ENCODE results near the gene TMC4. TPM values are rescaled to one million over a fixed set of nuclear protein-coding genes. Genes with fewer than 3 reads are reported as not detected.
"Not testable (repeated sequence)": the region's sequence is repeated elsewhere in the genome, so short reads cannot be mapped to it uniquely, and the experiment has no call there.

TMC4 gene
- total RNA-seq, 1 experiment from 2014 or later = 1.9 TPM

DNA sequence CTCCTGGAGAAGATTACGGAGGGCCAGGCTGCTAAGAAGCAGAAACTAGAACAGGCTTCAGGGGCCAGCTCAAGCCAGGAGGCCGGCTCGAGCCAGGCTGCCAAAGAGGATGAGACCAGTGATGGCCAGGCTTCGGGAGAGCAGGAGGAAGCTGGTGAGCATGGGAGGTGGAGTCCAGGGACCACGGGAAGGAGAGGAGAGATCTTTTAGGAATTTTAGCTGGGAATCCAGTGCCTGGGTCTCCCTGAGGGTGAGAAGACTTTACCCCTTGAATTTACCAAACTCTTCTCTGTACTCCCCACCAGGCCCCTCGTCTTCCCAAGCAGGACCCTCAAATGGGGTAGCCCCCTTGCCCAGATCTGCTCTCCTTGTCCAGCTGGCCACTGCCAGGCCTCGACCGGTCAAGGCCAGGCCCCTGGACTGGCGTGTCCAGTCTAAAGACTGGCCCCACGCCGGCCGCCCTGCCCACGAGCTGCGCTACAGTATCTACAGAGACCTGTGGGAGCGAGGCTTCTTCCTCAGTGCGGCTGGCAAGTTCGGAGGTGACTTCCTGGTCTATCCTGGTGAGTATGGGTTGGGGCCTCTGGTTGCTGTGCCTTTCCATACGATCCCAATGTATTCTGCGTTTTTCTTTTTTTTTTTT, 19.0 kb upstream of the TMC4 start:
- DNase-seq = no peak
- peaks cover 14% of the 10 kb centered on the region for H3K36me3 ChIP-seq (replicated peaks; ENCODE audit: control insufficient read depth, insufficient read depth, low read length)
- H3K4me3 ChIP-seq (ENCODE audit: insufficient read depth, low read depth, low read length) = peak overlapping the region; percentile 90
- H3K27me3 ChIP-seq (ENCODE audit: control insufficient read depth, insufficient read depth, low read length) = no peaks in the 10 kb centered on the region

DNA sequence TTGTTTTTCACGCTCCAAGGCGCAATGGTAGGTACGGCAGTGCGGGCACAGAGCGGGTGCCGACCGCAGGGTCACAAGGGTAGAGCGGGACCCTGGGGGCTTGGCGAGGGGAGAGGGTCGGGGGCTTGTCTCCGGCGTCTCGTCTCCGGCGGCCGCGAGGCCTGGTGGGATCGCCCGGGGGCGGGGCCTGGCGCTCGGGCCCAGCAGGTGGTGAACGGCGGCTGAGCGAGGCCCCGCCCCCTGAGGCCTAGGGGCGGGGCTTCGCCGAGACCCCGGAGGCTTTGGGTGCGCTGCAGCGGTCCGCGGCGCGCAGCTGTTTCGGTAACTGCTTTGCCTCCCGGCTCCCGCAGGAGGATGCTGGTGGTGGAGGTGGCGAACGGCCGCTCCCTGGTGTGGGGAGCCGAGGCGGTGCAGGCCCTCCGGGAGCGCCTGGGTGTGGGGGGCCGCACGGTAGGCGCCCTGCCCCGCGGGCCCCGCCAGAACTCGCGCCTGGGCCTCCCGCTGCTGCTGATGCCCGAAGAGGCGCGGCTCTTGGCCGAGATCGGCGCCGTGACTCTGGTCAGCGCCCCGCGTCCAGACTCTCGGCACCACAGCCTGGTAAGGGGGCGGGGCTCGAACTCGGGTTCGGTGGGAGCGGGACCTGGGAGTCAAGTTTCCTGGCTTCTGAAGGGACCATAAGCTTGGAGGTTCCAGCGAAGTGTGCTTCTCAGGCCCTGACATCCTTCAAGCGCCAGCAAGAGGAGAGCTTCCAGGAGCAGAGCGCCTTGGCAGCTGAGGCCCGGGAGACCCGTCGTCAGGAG, 18.3 kb upstream of the TMC4 start, which contains the start of gene TSEN34:
Gene TSEN34, plus strand, starts transcription at position 298 of the 800 bp plus-strand sequence. Its CDS starts 57 bp downstream, at position 355.
- DNase-seq = peak; percentile 95
- Histone ChIP-seq H3K4me3 (ENCODE audit: insufficient read depth, low read depth, low read length) (peak within 1 kb of the TSS; percentile 90), H3K36me3 (replicated peaks; ENCODE audit: control insufficient read depth, insufficient read depth, low read length) (peaks cover 17% of the 10 kb centered on the region), H3K27me3 (ENCODE audit: control insufficient read depth, insufficient read depth, low read length) (no peaks in the 10 kb centered on the region)

DNA sequence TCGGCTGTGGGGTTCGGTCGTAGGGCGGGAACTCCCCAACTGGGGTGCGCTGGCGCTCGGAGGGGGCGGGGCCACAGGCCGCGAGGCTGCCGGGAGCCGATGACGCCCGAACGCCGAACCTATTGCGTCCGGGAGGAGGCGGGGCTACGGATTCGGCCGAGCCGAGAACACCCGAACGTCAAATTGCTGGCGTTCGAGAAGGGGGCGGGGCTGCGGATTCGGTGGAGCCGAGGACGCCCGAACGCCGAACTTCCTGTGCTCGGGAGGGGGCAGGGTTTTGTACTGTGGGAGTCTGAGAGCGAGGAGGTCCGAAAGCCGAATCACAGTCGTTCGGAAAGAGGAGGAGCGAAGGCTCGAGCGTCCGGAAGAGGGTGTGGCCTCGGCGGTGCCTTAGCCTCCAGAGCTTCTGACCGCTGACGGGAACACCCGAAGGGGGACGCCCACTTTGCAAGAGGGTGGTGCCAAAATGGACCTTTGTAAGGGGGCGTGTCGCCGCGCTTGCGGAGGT, 17.6 kb upstream of the TMC4 start:
- no peaks in the 10 kb centered on the region for H3K27me3 ChIP-seq (ENCODE audit: control insufficient read depth, insufficient read depth, low read length)
- DNase-seq = peak; percentile 95
- H3K4me3 ChIP-seq (ENCODE audit: insufficient read depth, low read depth, low read length) = peak overlapping the region; percentile 90
- peaks cover 17% of the 10 kb centered on the region for H3K36me3 ChIP-seq (replicated peaks; ENCODE audit: control insufficient read depth, insufficient read depth, low read length)

DNA sequence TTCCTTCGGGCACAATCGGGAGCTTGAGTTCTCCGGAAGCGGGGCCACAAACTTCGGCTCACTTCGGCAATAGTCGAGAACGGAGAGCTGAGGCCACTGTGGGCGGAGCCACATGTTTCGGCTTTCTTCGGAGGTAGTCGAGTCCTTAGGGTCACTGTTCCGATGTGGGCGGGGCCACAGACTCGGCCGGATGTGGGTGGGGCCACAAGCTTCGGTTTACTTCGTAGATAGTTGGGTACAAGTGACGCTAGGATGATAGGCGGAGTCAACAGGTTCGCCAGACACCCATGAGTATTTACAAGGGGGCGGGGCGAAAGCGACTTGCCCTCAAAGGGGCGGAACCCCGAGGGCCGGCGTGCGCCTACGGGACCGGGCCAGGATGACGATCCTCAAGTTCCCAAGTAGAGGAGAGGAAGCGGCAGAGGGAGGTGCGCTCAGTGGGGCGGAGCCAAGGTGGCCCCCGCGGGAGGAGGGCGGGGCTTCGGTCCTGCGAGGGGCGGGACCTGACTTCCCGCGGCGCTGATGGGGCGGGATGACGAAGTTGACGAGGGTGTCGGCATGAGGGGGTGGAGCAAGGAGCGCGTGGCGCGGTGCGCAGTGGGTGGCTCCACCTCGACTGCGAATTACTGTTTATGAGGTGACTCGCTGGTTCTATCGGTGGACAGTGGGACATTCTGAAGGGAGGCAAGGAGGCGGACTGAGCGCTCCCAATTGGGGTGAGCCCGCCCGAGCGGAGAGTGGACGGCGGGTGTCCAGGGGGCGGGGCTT, 17.0 kb upstream of the TMC4 start:
- H3K36me3 ChIP-seq (replicated peaks; ENCODE audit: control insufficient read depth, insufficient read depth, low read length) = peaks cover 17% of the 10 kb centered on the region
- no peaks in the 10 kb centered on the region for H3K27me3 ChIP-seq (ENCODE audit: control insufficient read depth, insufficient read depth, low read length)
- H3K4me3 ChIP-seq (ENCODE audit: insufficient read depth, low read depth, low read length) = peak overlapping the region; percentile 90
- DNase-seq = peak; percentile 95

DNA sequence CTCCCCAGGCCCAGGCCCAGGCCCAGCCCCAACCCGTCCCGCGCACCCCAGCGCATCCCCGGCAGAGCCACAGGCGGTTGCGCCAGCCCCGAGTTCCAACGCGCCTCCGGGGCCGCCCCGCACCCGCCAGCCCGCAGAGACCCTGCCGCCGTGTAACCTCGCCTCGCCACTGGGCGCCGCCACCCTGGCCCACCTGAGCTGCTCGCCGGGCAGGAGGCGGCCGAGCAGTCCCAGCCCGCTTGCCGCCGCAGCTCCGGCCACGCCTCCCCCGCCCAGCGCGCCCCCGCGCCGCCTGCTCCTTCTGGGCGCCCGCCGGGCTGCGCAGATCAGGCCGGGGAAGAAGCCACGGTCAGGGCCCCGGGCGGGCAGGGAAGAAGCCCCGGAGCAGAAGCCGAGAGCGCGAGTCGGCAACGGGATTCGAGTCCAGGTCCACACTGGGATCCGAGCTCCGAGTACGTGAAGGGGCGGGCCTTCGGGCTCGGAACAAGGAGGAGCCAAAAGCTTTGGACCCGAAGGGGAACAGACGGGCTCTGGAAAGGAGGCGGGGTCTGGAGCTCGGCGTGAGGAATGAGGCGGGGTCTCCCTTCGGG, 16.3 kb upstream of the TMC4 start, which contains the start of gene MBOAT7:
Gene MBOAT7, minus strand, starts transcription at position 436 of the 590 bp plus-strand sequence. CDS start 1,072 bp downstream, outside the sequence.
- Histone ChIP-seq H3K4me3 (ENCODE audit: insufficient read depth, low read depth, low read length) (peak within 1 kb of the TSS; percentile 90), H3K36me3 (replicated peaks; ENCODE audit: control insufficient read depth, insufficient read depth, low read length) (peaks cover 15% of the 10 kb centered on the region), H3K27me3 (ENCODE audit: control insufficient read depth, insufficient read depth, low read length) (no peaks in the 10 kb centered on the region)
- peak; percentile 97 for DNase-seq

DNA sequence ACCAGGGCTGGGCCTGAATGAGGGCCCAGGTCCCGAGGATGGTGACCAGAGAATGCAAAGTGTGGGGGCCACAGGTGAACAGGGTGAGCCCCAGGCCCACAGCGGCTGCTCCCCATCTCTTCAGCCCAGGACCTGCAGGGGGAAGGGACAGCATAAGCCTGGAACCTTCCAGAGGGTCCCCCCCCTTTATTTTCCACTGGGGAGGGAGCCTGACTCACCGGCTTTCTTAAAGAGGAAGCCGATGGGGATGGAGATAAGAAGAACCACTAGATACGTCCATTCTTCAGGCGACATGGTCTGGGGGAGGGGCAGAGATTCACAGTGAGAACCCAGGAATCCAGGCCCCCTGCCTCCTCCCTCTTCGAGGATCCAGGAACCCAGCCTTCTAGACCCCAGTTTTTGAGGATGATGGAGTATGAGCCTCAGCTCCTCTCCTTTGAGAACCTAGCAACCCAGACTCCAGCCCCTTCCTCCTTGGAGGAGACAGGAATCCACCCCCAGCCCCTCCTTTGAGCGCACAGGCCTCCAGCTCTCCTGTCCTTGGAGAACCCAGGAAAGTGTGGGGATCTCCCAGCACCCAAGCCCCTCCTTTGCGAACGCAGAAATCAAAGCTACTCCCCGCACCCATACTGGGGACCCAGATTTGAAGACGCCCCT, 15.4 kb upstream of the TMC4 start:
- peak overlapping the region; percentile 71 for H3K4me3 ChIP-seq (ENCODE audit: insufficient read depth, low read depth, low read length)
- peaks cover 12% of the 10 kb centered on the region for H3K36me3 ChIP-seq (replicated peaks; ENCODE audit: control insufficient read depth, insufficient read depth, low read length)
- no peaks in the 10 kb centered on the region for H3K27me3 ChIP-seq (ENCODE audit: control insufficient read depth, insufficient read depth, low read length)
- DNase-seq = peak; percentile 67

DNA sequence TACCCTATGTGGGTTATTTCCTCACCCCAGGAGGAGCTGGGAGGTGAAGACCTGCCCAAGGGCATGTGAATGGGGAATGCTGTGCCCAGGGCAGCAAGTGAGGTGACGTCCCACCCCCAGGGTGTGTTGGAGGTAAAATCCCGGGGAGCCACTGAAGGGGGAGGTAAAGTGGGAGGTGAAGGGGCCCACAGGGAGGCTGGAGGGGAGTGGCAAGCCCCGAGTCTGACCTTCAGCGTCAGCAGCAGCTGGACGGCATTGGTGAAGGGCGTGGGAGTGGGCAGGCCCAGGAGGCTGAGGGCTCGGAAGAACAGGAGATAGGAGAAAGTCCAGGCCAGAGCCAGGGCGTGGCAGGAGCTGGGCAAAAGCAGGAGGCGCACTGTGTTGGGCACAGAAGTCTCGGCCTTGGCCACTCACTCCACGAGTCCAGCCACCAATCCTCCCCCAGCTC, 14.0 kb upstream of the TMC4 start:
- no peaks in the 10 kb centered on the region for H3K27me3 ChIP-seq (ENCODE audit: control insufficient read depth, insufficient read depth, low read length)
- peak; percentile 4 for DNase-seq
- no peak overlapping the region for H3K4me3 ChIP-seq (ENCODE audit: insufficient read depth, low read depth, low read length)
- peaks cover 10% of the 10 kb centered on the region for H3K36me3 ChIP-seq (replicated peaks; ENCODE audit: control insufficient read depth, insufficient read depth, low read length)

DNA sequence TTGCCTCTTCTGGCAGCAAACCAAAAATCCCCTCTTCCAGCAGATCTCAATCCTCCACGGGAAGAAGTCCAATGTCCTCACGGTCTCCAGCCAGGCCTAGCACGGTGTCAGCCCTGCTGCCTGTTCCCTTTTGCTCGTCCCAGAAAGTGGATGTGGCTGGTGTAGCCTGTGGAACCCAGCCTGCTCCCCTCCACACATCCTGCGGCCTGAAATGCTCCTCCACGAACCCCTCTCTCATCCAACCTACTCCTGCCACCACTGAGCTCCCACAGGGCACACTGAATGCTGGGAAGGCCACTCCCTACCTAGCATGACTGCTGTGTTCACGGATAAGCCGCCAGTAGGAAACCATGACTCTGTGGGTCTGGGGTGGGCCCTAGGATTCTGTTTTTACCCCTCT, 13.4 kb upstream of the TMC4 start:
- peak; percentile 6 for DNase-seq
- no peaks in the 10 kb centered on the region for H3K27me3 ChIP-seq (ENCODE audit: control insufficient read depth, insufficient read depth, low read length)
- H3K36me3 ChIP-seq (replicated peaks; ENCODE audit: control insufficient read depth, insufficient read depth, low read length) = peaks cover 10% of the 10 kb centered on the region
- no peak overlapping the region for H3K4me3 ChIP-seq (ENCODE audit: insufficient read depth, low read depth, low read length)

DNA sequence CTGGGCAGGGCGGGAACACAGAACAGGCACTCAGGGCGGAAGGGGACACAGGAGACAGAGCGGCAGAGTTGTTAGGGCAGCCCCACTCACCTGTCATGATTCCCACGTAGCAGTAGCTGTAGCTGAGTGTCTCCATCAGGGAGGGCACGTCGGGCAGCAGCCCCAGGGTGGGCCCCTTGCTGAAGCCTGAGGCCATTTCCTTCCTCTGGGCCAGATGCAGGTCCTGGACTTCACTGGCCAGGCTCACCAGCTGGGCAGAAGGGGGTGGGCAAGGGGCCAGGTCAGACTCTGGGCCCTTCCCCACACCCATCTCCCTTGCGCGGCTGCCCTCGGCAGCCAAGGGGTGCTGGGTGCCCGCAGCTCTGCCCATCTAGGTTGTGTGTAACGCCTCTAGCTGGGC, 10.5 kb upstream of the TMC4 start:
- Histone ChIP-seq H3K36me3 (replicated peaks; ENCODE audit: control insufficient read depth, insufficient read depth, low read length) (peaks cover 10% of the 10 kb centered on the region), H3K27me3 (ENCODE audit: control insufficient read depth, insufficient read depth, low read length) (no peaks in the 10 kb centered on the region), H3K4me3 (ENCODE audit: insufficient read depth, low read depth, low read length) (no peak overlapping the region)
- peak; percentile 13 for DNase-seq

DNA sequence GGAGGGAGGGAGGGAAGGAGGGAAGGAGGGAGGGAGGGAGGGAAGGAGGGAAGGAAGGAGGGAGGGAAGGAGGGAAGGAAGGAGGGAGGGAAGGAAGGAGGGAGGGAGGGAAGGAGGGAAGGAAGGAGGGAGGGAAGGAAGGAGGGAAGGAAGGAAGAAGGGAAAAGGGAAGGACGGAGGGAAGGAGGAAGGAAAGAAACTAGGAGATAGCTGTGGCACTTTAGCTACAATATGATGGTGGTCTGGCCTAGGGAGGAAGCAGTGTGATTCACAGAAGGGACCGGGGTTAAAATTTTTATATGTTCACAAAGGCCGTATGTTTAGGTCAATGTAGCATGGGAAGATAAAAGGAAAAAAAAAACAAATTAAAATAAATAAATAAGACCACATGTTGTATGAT, 8.9 kb upstream of the TMC4 start:
- not testable (repeated sequence) for DNase-seq; H3K27me3 ChIP-seq (ENCODE audit: control insufficient read depth, insufficient read depth, low read length); H3K4me3 ChIP-seq (ENCODE audit: insufficient read depth, low read depth, low read length); H3K36me3 ChIP-seq (replicated peaks; ENCODE audit: control insufficient read depth, insufficient read depth, low read length)

DNA sequence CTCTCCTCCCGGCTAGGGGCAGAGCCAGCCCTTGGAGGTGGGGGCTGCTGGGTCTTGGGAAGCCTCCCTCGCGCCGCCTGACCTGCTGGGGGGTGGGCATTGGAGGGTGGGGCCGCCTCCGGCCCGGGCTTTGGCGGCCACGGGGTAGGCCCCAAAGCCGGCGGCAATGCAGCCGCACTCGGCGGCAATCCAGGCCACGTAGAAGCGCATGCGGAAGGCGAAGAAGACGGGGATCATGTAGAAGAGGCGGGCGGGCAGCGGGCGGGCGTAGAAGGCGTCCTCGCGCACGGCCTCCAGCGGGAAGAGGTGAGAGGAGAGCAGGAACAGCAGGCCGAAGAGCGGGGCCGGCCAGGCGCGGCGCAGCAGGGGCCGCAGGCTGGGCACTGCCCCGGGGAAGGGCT, 7.7 kb upstream of the TMC4 start:
- Histone ChIP-seq H3K4me3 (ENCODE audit: insufficient read depth, low read depth, low read length) (no peak overlapping the region), H3K36me3 (replicated peaks; ENCODE audit: control insufficient read depth, insufficient read depth, low read length) (peaks cover 5% of the 10 kb centered on the region), H3K27me3 (ENCODE audit: control insufficient read depth, insufficient read depth, low read length) (no peaks in the 10 kb centered on the region)
- DNase-seq = no peak

DNA sequence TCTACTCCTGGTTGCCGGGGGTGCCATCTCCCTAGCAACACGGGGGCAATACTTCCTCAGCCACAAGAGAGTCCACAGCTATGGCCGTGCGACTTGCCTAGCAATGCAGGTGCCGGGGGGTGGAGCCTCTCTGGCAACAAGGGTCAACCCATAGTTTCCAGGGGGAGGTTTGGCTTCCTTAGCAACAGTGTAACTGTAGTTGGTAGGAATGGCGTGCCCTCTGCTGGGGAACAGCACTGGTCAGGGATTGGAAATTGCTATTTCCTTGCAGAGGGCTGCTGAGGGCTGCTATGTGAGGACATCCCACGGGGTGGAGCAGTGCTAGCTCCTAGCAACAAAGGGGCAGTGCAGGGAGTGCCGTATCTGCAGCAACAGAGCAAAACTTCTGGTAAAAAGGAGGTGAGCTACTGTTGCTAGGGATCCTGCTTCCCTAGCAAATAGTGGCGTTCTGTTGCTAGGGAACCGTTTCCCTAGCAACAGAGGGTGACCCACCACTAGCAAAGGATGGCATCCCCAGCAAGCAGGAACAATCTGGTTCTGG, 7.0 kb upstream of the TMC4 start:
- DNase-seq = peak; percentile 93

DNA sequence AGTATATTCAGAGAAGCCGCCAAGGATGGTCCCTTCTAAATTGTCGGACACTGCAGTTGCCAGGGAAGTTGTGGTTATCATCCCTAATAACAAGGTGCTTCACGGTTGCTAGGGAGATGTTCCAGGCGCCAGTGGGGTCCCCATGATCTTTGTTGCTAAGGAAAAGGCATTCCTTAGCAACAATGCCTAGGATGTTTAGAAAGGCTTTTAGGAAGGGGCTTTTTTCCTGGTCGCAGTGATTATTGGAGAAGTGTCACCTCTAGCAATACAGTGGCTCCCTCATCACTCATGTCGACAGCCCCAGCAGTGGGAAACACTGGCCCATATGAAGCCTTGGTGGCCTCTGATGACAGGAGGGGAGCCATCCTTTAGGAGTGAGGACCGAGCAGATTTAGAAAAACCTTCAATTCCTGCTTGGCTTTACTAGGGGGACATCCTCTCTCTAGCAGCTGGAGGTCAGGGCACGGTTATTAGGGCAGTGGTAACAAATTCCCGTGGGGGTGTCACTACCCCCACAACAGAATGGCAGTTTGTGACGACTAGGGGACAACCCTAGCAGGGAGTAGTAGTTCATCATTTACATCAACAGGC, 6.4 kb upstream of the TMC4 start:
- DNase-seq = peak; percentile 13
- Histone ChIP-seq H3K27me3 (ENCODE audit: control insufficient read depth, insufficient read depth, low read length) (no peaks in the 10 kb centered on the region), H3K36me3 (replicated peaks; ENCODE audit: control insufficient read depth, insufficient read depth, low read length) (peaks cover 5% of the 10 kb centered on the region), H3K4me3 (ENCODE audit: insufficient read depth, low read depth, low read length) (no peak overlapping the region)

More for the DNA sequence above, 7.0 kb upstream of the TMC4 start:
- peaks cover 5% of the 10 kb centered on the region for H3K36me3 ChIP-seq (replicated peaks; ENCODE audit: control insufficient read depth, insufficient read depth, low read length)
- H3K4me3 ChIP-seq (ENCODE audit: insufficient read depth, low read depth, low read length) = no peak overlapping the region
- H3K27me3 ChIP-seq (ENCODE audit: control insufficient read depth, insufficient read depth, low read length) = no peaks in the 10 kb centered on the region
